Fibroblast of the conjunctiva (primary cell): ENCODE measurements around the gene PJA2.
"Not testable (repeated sequence)": the region's sequence is repeated elsewhere in the genome, so short reads cannot be mapped to it uniquely, and the experiment has no call there.

Experiments used
- DNase-seq: peaks from one replicate; pipeline ENCODE4 v3.0.0-alpha.2; 2010; ENCODE audit warnings: low read depth

Gene PJA2, protein sequence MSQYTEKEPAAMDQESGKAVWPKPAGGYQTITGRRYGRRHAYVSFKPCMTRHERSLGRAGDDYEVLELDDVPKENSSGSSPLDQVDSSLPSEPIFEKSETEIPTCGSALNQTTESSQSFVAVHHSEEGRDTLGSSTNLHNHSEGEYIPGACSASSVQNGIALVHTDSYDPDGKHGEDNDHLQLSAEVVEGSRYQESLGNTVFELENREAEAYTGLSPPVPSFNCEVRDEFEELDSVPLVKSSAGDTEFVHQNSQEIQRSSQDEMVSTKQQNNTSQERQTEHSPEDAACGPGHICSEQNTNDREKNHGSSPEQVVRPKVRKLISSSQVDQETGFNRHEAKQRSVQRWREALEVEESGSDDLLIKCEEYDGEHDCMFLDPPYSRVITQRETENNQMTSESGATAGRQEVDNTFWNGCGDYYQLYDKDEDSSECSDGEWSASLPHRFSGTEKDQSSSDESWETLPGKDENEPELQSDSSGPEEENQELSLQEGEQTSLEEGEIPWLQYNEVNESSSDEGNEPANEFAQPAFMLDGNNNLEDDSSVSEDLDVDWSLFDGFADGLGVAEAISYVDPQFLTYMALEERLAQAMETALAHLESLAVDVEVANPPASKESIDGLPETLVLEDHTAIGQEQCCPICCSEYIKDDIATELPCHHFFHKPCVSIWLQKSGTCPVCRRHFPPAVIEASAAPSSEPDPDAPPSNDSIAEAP

DNA sequence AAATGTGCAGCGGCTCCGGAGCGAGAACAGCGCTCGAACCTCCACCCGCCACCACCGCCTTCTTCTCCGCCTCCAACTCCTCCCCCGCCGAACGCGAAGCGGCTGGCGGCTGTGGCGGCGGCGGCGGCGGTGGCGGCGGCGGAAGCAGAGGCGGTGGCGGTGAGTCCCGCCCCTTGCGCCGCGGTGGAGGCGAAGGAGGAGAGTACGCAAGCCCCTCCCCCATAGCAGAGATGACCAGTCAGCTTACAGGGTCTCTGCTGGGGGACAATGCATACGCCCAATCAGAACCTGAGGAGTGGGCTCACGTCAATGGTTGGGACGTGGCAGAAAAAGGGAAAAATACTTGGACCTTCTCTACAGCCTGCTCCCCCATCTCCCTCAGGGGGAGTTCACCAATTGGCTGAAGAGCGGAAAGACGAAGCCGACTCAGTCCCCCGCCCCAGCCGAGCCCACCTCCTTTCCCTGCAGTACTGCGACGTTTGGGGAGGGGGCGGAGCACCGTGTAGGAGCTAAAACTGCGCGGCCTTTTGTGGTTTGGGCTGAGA, at the start of gene PJA2:
TSS of gene PJA2 (minus strand) at position 131 of the 545 bp plus-strand sequence. CDS start 26,541 bp downstream, outside the sequence.
- peak; percentile 100 for DNase-seq

DNA sequence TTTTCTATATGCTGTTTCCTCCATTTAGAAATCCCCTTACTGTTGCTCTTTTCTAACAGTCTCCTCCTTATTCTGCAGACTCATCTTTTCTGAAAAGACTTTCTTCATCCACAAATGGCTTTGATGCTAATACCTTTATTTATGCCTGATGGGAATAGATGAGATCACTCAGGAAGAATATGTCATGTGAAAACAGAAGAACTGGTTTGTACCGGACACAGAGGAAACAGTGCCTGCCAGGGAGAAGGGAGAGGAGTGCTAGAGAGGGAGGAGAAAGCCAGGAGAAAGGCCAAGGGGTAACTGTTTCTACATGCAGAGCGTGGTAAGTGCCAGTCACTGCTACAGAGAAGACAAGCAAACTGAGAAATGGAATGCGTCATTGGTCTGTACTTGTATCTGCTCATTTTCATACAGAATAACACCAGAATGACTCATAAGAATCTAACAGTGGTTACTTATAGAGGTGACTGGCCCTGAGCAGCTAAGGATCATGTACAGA, 45.9 kb upstream of the PJA2 start:
- DNase-seq, result peak; percentile 83

DNA sequence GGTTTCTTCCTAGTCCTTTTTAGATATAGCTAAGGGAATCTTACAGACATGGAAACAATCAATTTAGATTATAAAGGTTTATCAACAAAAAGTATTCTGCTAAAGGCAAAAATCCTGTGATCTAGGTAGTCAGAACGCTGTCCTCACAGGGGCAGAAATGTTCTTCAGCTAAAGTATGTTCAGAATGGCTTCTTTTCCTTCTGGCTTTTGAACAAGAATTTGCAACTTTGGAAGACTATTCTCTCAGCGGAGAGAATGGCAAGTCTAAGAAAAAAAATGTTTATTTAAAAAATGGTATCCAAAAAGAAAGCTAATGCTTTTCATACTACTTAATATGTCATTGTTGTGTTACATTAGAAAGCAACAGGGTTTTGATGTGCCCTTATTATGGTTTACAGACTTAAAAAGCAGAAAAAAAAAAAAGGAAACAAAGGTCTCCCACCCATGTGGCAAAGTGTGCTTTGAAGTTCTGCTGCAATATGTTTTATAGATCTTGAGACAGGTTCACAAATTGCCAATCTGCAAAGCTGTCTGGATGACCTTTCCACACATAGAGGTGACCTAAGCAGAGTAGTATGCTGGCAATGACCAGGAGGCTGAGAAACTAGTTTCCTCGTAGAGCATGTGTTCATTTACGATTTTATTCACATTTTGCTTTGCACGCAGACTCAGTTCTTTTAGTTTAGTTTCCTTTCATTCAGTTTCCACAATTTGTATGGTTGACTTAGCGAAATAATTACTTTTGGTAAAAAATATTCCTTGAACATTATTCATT, 45.1 kb upstream of the PJA2 start:
- no peak for DNase-seq

DNA sequence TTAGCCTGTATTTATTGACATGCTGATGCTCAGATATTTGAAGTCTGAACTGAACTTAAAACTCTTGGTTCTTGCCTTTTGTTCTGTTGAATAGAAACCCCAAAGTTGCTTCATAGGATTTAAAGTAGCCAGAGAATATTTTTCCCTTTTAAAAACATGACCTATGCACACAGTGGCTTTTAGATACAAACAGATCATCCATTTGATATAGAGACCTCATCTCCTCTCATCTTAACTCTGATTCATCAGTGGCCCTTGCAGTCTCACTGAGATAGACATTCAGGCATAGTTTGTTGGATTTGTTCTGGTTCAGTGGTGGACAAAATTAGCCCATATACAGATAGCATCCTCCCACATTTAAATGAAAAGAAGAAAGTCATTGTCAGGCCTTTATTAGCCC, 43.5 kb upstream of the PJA2 start:
- DNase-seq, result no peak

DNA sequence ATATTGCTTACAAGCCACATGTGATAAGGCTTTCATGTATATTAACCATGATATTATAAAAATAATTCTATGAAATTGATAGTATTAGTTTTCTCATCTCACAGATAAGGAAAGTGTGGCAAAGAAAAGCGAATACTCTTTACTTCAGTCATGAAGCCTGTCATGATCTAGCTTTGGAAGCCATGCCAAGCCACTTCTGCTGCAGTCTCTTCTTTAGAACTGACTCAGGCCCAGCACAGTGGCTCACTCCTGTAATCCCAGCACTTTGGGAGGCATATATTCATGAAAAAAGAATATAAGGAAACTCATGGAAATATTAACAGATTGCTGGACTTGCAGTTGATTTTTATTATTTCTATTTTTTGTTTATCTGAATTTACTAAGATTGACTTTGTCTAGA, 42.9 kb upstream of the PJA2 start:
- DNase-seq, result no peak

DNA sequence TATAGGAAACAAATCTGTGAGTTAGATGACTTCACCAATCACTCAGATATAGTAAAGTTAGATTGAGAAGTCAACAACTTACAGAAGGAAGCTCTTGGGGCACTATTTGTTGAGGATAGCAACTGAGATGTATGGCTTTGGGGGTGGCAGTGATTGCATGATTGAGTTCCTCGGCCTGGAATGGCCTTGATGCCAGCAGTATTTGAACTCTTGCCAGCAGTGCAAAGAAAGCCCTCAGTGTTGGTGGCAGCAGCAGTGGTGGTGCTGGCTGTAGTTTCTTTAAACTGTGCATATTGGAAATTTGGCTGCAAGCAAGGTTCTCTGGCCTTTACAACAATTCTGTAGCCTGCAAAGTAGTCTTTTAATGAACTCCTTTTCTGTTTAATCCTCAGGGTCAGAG, 41.4 kb upstream of the PJA2 start:
- DNase-seq, result no peak

DNA sequence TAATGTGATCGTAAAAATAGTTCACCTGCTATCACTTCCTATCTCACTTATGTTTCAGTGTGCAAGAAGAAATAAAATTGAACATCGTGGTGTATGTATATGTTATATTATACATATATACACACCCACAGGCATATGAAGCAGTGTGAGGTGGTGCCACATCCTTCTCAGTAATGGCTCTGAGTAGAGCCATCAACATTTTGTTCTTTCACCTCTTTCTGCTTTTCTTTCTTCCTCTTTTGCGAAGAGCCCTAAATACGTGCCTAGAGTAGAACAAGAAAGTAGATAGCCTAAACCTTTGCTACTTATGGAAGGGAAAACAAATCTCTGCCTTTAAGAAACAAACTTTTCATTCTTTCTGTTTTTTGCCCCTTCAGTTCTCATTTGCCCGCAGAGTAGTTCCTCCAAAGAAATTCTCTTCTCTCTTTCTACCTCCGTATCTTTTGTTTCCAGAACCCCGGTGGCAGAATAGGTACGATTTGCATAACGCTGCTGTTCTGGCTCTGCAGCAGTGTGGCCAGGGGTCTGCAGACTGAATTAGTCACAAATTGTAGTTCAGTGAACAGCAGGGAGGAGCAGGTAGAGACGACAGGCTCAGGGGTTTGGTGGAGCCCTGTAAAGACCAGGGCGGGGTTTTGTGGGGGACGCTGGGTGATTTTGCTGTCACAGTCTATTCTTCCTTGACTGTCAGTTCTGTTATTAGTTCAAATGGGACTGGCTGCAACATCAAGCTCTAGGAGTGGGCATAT, 40.5 kb upstream of the PJA2 start:
- no peak for DNase-seq

DNA sequence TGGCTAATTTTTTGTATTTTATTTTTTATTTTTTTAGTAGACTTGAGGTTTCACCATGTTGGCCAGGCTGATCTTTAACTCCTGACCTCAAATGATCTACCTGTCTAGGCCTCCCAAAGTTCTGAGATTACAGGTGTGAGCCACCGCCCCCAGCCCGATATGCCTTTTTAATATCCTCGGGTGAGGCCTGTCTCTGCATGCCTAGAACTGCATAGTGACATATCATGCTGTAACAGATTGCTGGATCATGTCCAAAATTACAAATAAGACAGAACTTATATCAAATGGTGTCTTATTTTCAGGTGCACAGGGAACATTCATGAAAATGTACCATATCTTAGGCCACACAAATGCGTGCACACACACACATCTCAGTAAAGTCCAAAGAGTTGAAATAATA, 39.1 kb upstream of the PJA2 start:
- DNase-seq, result no peak

DNA sequence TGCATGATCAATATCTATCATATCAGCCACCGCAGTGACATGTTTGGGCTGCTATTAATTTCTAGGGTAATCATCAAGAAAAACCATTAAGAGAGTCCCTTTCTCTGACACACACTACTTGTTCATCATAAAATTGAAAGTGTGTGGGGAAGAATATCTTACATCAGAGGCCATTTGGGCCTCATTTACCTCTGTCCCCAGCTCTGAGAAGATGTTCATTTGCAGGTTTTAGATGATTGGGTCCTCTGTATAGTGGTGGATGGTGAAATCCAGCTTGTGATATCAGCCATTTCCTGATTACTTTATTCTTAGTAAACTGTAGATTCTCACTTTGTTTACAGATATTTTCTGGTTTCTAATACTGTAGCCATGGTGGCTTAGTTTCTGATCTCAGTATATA, 29.8 kb upstream of the PJA2 start:
- no peak for DNase-seq

DNA sequence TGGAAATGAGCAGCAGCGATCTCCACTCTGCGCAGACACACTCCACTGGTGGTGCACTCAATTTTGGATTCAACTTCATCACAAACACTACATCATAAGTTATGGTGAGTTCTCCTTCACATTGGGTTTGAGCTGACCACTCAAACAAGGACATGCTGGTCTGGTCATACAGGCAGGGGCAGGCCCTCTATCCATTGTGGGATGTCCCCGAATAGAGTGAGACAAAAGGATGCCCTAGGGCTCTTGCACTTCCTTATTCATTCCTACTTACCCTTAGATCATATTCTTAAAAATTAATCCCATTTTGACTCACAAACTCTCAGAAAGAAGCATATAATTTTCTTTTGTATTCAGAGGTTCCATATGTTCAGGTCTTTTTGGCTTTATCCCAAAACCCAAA, 16.3 kb upstream of the PJA2 start:
- DNase-seq, result no peak

DNA sequence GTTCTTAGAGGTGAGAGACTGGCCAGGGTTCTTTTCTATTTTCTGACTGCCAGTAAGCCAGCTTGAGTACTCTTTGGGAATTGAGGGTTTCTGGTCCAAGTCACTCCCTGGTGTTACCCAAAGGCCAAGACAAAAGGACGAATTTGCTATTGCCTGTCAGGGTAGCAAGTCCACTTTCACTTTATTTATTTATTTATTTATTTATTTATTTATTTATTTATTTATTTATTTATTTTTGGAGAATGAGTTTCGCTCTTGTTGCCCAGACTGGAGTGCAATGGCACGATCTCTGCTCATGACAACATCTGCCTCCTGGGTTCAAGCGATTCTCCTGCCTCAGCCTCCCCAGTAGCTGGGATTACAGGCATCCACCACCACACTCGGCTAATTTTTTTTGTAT, 15.7 kb upstream of the PJA2 start:
- DNase-seq, result not testable (repeated sequence)

DNA sequence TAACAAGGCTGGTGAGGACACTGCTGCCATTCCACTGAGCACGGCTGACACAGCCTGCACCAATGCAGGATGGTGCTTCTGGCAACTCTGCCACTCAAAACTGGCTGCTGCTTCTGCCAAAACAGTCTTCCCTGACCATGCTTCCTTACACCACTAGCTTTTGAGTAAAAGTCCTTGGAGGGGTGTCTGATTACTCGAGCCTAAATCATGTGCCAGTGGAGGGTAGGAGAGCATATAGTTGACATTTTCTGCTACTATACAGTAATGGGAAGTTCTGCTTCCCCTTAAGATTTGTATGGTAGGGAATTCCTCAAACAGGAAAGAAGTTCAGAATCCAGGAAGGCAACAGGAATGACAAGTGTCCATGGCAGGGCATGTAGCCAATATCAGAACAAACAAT, 12.2 kb upstream of the PJA2 start:
- no peak for DNase-seq

DNA sequence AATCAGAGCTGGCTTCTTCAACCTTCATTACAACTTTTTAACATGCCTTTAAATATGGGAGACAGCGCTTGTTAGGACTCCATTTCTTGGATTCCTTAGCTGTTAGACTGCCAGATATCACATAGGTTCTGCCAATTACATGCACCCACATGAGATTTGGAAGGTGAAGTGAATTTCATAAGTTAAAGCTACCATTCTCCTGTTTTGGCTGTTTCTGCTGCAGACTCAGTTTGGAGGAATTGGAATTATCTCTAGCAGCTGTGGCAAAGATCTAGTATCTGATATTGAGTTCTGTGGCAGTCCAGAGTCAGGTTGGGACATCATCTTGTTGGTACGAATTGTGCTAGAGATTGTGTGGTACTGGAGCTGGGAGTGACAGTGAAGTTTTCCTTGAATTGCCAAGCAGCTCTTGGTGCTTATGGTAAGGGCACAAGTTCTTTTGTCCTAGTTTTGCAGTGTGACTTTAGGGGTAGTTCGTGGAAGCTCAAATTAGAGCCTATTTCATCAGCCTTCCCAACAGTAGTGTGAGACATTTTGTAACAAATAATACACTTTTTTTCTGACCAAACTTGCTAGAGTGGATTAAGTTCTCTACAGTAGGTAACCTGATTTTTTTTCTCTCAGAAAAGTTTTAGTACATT, 9.1 kb upstream of the PJA2 start:
- DNase-seq, result no peak

DNA sequence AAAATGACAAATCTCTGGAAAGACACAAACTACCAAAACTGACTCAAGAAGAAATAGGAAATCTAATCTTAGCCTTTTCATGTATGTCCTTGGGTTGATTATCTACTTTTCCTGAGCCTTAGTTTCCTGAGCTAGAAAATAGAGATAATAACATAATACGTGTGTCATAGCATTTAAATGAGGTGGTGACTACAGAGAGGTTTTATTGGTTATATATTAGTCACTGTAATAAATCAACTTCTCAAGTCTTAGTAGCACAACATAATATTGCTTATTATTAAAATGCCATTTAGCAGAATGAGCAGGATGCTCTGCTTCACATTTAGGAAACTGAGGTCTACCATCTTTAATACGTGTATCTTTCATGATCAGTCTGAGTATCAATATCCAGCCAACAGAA, 7.1 kb upstream of the PJA2 start:
- DNase-seq, result no peak

DNA sequence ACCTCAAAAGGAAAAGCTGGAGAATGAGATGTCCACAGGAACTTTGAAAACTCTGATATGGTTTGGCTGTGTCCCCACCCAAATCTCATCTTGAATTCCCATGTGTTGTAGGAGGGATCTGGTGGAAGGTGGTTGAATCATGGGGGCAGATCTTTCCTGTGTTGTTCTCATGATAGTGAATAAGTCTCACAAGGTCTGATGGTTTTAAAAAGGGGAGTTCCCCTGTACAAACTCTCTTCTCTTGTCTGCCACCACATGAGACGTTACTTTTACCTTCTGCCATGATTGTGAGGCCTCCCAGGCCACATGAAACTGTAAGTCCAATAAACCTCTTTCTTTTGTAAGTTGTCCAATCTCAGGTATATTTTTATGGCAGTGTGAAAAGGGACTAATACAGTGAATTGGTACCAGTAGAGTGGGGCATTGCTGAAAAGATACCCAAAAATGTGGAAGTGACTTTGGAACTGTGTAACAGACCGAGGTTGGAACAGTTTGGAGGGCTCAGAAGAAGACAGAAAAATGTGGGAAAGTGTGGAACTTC, 4.2 kb upstream of the PJA2 start:
- DNase-seq, result not testable (repeated sequence)

DNA sequence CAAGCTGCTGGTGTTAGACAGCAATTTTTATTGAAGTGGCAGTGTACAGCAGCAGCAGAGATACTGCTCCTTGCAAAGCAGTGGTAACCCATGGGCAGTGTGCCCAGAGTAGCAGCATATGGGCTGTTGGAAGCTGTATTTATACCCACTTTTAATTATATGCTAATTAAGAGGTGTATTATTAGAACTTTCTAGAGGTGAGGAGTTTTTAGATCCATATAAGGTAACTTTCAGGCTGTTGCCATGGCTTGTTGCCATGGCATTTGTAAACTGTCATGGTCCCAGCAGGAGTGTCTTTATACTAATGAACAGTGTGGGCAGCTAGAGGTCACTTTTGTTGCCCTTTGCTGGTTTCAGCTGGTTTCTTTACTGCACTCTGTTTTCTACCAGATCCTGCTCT, 3.7 kb upstream of the PJA2 start:
- no peak for DNase-seq

DNA sequence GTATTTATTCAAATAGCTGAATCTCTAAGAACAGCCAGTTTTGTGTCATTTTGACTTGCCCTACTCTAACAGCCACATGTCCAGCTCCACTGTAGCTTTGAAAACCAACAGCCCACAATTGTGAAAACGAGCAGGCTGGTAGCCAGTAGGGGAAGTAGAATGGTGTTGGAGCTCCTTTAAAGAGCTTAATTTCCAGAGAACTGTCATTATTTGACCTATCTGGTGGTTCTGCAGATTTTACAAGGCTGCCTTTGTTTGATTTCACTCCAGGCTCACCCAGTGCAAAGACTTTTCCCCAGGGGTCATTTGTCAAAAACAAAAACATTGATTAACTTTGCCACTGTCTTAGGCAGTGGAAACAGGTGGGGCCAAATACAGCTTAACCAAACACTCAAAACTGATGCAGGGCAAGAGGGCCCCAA, 3.2 kb upstream of the PJA2 start:
- no peak for DNase-seq

DNA sequence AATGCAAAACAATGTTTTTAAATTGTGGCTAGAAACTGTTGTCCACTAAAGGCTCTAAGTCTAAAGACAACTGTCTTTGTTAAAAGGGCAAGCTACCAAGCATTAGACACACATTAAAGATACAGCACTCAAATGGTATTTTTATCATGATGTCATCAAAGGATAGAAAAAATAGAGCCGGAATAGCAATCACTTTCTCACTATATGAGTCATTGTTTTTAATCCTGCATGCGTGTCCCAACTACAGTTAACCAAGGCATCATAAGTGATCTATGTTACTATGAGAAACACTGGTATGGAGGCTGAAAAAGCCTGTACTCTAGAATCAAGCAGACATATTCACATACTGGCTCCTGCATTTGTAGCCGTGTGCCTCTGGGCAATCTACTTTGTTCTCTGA, 1.9 kb upstream of the PJA2 start:
- DNase-seq, result peak; percentile 81

DNA sequence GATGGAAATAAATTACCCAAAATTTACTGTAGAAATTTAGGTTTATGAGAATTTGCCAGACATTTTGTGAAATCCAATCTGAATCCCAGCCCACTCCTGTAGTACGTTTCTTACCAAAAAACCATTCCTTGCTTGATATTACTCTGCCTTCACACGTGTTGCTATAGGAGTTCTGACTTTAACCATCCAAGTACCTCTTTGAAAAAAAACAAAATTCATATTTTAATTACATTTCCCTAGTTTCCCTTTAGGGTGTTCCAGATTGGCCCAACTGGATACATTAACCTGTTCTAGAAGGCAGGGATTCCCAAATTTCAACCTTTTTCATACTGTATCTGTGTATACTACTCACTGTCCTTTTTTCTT, 1.4 kb upstream of the PJA2 start:
- no peak for DNase-seq

DNA sequence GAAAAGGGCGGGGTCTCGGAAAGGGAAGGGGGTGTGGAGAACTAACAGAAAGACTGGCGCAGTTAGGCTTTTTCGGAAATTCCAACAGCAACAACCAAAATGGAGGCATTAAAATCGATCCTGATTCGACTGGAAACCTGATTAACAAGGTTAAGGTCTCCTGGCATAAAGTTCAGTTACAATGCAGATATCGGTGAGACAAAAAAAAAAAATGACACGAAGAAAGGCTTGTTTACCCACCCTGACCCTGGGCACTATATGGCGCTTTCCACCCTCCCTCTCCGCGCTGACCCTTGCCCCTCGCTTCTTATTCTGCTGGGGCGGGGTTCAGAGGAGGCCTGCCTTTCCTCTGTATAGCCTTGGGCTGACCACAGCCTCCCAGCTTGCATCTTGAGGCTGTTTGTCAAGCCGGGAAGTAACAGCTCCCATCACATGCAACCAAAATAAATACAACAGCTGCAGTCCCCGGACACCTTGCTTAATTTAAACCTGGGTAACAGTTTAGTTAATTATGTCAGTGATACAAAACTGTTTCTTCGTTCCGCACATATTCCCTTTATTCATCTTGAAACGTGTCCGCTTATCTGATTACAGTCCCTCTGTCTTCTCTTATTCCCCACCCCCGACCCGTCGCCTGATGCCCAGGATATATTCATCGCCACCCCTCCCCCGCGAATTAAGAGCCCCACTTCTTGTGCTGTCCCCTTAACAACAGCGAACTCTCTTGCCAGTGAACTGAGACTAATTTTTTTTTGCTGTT, 795 bp upstream of the PJA2 start:
- peak; percentile 84 for DNase-seq
